ENCODE measurements around the gene FAM83F. TPM values are rescaled to one million over a fixed set of nuclear protein-coding genes. Genes with fewer than 3 reads are reported as not detected.

The FAM83F gene
- total RNA-seq, 4 donors from 2014 or later, result 32.4 to 52.9 (median 41.2) TPM

DNA sequence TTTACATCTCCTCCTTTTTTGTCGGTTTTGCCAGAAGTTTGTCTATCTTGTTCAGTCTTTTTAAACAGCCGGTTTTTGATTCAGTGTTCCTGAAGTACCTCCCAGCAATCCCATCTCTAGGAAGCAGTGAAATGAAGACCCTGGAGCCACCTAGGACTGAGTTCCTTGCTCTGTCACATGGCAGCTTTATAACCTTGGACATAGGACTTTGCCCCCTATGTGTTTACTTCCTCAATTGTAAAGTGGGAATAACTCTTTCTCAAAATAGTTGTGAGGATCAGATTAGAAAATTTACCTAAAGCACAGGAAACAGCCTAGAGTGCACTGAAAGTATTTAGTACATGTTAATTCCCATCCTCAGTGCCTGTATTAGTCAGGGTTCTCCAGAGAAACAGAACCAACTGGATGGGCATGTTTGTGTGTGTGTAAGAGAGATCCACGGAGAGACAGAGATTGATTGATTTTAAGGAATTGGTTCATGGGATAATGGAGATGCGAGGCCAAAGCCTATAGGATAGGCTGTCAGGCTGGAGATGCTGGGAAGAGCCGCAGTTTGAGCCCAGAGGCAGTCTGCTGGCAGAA, 20.0 kb downstream of the FAM83F start:
- H3K4me3 ChIP-seq (ENCODE audit: low read depth, poor library complexity, severe bottlenecking), result no peak overlapping the region
- WGBS, 2 donors, result 50 to 65% methylated on average over 5 of the region's 5 CpGs
- TF ChIP-seq, protein P1, sequence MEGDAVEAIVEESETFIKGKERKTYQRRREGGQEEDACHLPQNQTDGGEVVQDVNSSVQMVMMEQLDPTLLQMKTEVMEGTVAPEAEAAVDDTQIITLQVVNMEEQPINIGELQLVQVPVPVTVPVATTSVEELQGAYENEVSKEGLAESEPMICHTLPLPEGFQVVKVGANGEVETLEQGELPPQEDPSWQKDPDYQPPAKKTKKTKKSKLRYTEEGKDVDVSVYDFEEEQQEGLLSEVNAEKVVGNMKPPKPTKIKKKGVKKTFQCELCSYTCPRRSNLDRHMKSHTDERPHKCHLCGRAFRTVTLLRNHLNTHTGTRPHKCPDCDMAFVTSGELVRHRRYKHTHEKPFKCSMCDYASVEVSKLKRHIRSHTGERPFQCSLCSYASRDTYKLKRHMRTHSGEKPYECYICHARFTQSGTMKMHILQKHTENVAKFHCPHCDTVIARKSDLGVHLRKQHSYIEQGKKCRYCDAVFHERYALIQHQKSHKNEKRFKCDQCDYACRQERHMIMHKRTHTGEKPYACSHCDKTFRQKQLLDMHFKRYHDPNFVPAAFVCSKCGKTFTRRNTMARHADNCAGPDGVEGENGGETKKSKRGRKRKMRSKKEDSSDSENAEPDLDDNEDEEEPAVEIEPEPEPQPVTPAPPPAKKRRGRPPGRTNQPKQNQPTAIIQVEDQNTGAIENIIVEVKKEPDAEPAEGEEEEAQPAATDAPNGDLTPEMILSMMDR (IDR thresholded peaks at IDR 0.05), result no peak
- no peak for TF ChIP-seq POLR2A (IDR thresholded peaks at IDR 0.05)
- no peak for DNase-seq (ENCODE audit: low spot score in 2 of 2)
- intact Hi-C loops (cut with DNase I; ENCODE audit: low total_unique reads), result no loop called here

DNA sequence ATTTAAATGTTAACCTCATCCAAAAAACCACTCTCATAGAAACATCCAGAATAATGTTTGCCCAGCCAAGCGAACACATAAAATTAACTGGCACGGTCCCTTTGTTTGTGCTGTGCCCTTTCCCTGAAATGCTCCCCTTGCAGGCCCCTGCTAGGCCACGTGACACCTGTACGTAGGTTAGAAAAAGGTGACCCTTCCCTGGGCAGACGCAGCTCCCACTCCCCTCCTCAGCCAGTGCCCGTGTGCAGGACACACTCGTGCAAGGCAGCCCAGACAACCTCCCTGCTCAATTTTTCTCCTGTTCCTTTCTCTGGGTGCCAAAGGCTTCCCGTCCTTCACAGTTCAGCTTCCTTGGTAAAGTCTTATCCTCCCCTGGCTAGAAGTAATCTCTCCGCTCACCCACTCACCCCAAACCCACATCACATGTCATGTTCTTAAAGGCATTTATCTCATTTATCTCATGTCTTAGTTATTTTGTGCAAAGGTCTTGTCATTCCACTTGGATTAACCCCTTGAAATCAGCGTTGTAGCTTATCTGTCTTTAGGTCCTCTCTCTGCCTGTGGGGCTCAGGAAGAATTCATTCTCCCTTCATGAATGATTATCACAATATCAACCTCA, 20.7 kb downstream of the FAM83F start:
- no peak for TF ChIP-seq POLR2A (IDR thresholded peaks at IDR 0.05)
- DNase-seq (ENCODE audit: low spot score in 2 of 2), result no peak
- H3K4me3 ChIP-seq (ENCODE audit: low read depth, poor library complexity, severe bottlenecking), result no peak overlapping the region
- intact Hi-C loops (cut with DNase I; ENCODE audit: low total_unique reads), result no loop called here
- 53 to 57% methylated on average over 10 of the region's 10 CpGs for WGBS, 2 donors

DNA sequence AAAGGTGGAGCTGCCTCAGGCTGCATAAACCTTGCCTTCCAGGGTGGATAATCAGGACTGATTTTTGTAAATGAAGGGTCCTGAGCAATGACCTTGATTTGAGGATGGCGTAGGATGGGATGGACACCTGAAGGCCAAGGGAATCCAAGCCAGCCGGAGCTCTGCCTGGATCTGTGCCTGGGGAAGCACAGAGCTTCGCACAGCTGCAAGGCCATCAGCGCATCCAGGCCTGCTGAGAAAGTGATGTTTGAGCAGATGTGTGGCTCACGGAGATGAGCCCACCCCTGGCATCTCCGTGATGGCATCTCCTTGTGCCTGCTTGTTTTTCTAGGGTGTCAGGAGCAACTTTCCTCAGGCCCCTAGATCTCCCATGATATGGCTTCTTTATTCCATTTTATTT, 23.3 kb downstream of the FAM83F start:
- TF ChIP-seq, protein P1 (IDR thresholded peaks at IDR 0.05), result no peak
- TF ChIP-seq POLR2A (IDR thresholded peaks at IDR 0.05), result no peak
- WGBS, 2 donors, result 86 to 93% methylated on average over 6 of the region's 6 CpGs
- no peak for DNase-seq (ENCODE audit: low spot score in 2 of 2)
- no peak overlapping the region for H3K4me3 ChIP-seq (ENCODE audit: low read depth, poor library complexity, severe bottlenecking)
- intact Hi-C loops (cut with DNase I; ENCODE audit: low total_unique reads), result no loop called here

DNA sequence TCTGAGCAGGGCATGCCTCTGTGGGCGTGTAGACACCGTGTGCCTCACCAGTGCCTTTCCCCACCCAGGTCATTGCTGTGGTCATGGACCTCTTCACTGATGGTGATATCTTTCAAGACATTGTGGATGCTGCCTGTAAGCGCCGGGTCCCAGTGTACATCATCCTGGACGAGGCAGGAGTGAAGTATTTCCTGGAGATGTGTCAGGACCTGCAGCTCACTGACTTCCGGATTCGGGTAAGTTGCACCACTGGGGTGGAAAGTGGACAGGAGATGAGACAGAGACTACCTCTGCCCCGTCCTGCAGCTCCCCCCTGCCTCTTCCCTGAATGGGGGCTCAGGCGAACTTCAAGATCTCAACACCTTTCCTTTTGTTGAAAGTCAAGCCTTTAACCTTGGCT, 24.3 kb downstream of the FAM83F start:
- intact Hi-C loops (cut with DNase I; ENCODE audit: low total_unique reads), result no loop called here
- 54 to 80% methylated on average over 9 of the region's 9 CpGs for WGBS, 2 donors
- no peak for DNase-seq (ENCODE audit: low spot score in 2 of 2)
- H3K4me3 ChIP-seq (ENCODE audit: low read depth, poor library complexity, severe bottlenecking), result no peak overlapping the region
- TF ChIP-seq POLR2A (IDR thresholded peaks at IDR 0.05), result no peak
- TF ChIP-seq, protein P1 (IDR thresholded peaks at IDR 0.05), result no peak

DNA sequence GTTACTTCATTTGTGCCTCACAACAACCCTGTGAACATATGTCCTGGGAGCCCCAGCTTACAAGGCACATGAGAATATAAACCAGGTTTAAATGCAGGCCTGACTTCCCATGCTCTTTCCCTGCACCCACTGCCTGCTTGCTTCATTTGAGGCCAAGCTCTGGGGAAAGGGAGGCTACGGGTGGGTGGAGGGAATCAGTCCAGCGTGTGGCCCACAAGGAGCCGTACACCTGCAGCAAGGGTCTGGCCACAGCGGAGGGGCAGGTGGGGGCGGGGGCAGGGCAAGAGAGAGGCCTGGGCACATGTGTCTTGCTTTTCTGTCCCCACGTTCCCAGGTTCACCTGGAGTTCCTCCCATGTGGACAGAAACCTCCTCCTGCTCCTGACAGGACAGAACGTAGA, 26.2 kb downstream of the FAM83F start:
- no peak overlapping the region for H3K4me3 ChIP-seq (ENCODE audit: low read depth, poor library complexity, severe bottlenecking)
- intact Hi-C loops (cut with DNase I; ENCODE audit: low total_unique reads), result loop anchor here (10.0 kb wide), 2 partner anchors 324 to 486 kb away; partner anchors contain the start of genes ADSL and RPS19BP1
- no peak for TF ChIP-seq POLR2A (IDR thresholded peaks at IDR 0.05)
- TF ChIP-seq, protein P1 (IDR thresholded peaks at IDR 0.05), result no peak
- DNase-seq (ENCODE audit: low spot score in 2 of 2), result no peak
- WGBS, 2 donors, result 75 to 77% methylated on average over 7 of the region's 7 CpGs

DNA sequence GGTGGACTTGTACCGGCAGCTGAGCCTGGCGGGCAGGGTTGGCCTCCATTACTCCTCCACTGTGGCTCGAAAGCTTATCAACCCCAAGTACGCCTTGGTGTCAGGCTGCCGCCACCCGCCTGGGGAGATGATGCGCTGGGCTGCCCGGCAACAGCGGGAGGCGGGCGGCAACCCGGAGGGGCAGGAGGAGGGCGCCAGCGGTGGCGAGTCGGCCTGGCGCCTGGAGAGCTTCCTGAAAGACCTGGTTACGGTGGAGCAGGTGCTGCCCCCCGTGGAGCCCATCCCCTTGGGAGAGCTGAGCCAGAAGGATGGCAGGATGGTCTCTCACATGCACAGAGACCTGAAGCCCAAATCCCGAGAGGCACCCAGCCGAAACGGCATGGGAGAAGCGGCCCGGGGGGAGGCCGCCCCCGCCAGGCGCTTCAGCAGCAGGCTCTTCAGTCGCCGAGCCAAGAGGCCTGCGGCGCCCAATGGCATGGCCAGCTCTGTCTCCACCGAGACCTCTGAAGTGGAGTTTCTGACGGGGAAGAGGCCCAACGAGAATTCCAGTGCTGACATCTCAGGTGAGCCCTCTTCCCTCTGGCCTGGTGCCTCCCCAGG, 26.7 kb downstream of the FAM83F start:
- H3K4me3 ChIP-seq (ENCODE audit: low read depth, poor library complexity, severe bottlenecking), result no peak overlapping the region
- no peak for TF ChIP-seq POLR2A (IDR thresholded peaks at IDR 0.05)
- TF ChIP-seq, protein P1 (IDR thresholded peaks at IDR 0.05), result no peak
- DNase-seq (ENCODE audit: low spot score in 2 of 2), result no peak
- intact Hi-C loops (cut with DNase I; ENCODE audit: low total_unique reads), result loop anchor here (10.0 kb wide), 2 partner anchors 323 to 487 kb away; partner anchors contain the start of genes ADSL and RPS19BP1
- 61 to 83% methylated on average over 30 of the region's 34 CpGs for WGBS, 2 donors
